GM23338 (cell line): ENCODE data around the gene MED14. TPM values are rescaled to one million over a fixed set of nuclear protein-coding genes. Genes with fewer than 3 reads are reported as not detected.

ENCODE experiments used
- ATAC-seq: fragments of 200-7000 bp; cut with Tn5 transposase; 3 replicates; pipeline ENCODE4 v1.9.1; 2020
- DNase-seq: peaks from one replicate; pipeline ENCODE4 v3.0.0-alpha.2; 2015; ENCODE audit warnings: low spot score
- H2AFZ ChIP-seq: fragments of 200-600 bp; sonication (generic); 2 replicates; pipeline ENCODE4 v1.8.0; 2016; ENCODE audit warnings: antibody characterized with exemption, mild to moderate bottlenecking, moderate library complexity
- H3F3A ChIP-seq: fragments of 200-600 bp; sonication (generic); replicated peaks from 2 replicates; pipeline ENCODE4 v1.8.0; 2017; ENCODE audit warnings: antibody characterized with exemption, mixed run types, low read depth
- H3K27ac ChIP-seq: fragments of 200-600 bp; sonication (generic); 2 replicates; pipeline ENCODE4 v1.6.1; 2016; ENCODE audit warnings: low read depth
- H3K27me3 ChIP-seq: fragments of 200-600 bp; sonication (generic); 2 replicates; pipeline ENCODE4 v1.8.0; 2016; ENCODE audit warnings: mild to moderate bottlenecking, mixed run types, moderate library complexity; ENCODE audit not compliant: insufficient read depth
- H3K36me3 ChIP-seq: fragments of 200-600 bp; sonication (generic); 2 replicates; pipeline ENCODE4 v1.8.0; 2016; ENCODE audit warnings: mild to moderate bottlenecking; ENCODE audit not compliant: insufficient read depth
- H3K4me1 ChIP-seq: fragments of 200-600 bp; sonication (generic); 2 replicates; pipeline ENCODE4 v1.8.0; 2016; ENCODE audit warnings: mild to moderate bottlenecking, moderate library complexity; ENCODE audit not compliant: insufficient read depth
- H3K4me2 ChIP-seq: fragments of 200-600 bp; sonication (generic); 2 replicates; pipeline ENCODE4 v1.7.1; 2017; ENCODE audit warnings: mixed run types
- H3K4me3 ChIP-seq: fragments of 200-600 bp; sonication (generic); 2 replicates; pipeline ENCODE4 v1.6.1; 2016; ENCODE audit warnings: mixed run types
- H3K79me2 ChIP-seq: fragments of 200-600 bp; sonication (generic); replicated peaks from 2 replicates; pipeline ENCODE4 v1.8.0; 2017; ENCODE audit warnings: mild to moderate bottlenecking; ENCODE audit not compliant: insufficient read depth
- H3K9me2 ChIP-seq: fragments of 200-600 bp; sonication (generic); 2 replicates; pipeline ENCODE4 v1.8.0; 2017; ENCODE audit not compliant: insufficient read depth
- H4K20me1 ChIP-seq: fragments of 200-600 bp; sonication (generic); replicated peaks from 2 replicates; pipeline ENCODE4 v1.8.0; 2017; ENCODE audit warnings: mild to moderate bottlenecking; ENCODE audit not compliant: insufficient read depth
- H3K27ac Mint-ChIP-seq: 2 replicates; pipeline ENCODE4 v1.8.0; 2020; ENCODE audit warnings: inconsistent platforms, mild to moderate bottlenecking, moderate library complexity, mixed read lengths
- H3K27me3 Mint-ChIP-seq: 3 replicates; pipeline ENCODE4 v1.8.0; 2022; ENCODE audit warnings: low read depth, mild to moderate bottlenecking, moderate library complexity, mixed read lengths, inconsistent platforms; ENCODE audit not compliant: insufficient read depth, poor library complexity
- H3K36me3 Mint-ChIP-seq: 3 replicates; pipeline ENCODE4 v1.8.0; 2021; ENCODE audit warnings: low read depth, mild to moderate bottlenecking, inconsistent platforms, moderate library complexity, mixed read lengths
- H3K4me1 Mint-ChIP-seq: 3 replicates; pipeline ENCODE4 v1.8.0; 2020; ENCODE audit warnings: mild to moderate bottlenecking, inconsistent platforms, mixed read lengths
- H3K4me3 Mint-ChIP-seq: 3 replicates; pipeline ENCODE4 v1.8.0; 2021; ENCODE audit warnings: moderate library complexity, mild to moderate bottlenecking, inconsistent platforms, mixed read lengths
- H3K9me3 Mint-ChIP-seq: 3 replicates; pipeline ENCODE4 v1.8.0; 2020; ENCODE audit warnings: moderate library complexity, mild to moderate bottlenecking, inconsistent platforms, mixed read lengths
- CTCF ChIP-seq, 2 experiments: fragments of 200-600 bp in 1 of 2; sonication (generic) in 1 of 2; conservative IDR thresholded peaks; 2 replicates each; pipeline versions ENCODE4 v1.5.1 to v1.6.1; 2016 to 2017; ENCODE audit warnings: antibody characterized with exemption in 2 of 2, low read depth in 2 of 2, mild to moderate bottlenecking in 2 of 2, moderate library complexity in 1 of 2
- ETS1 ChIP-seq: IDR thresholded peaks from 2 replicates; pipeline ENCODE4 v1.6.1; 2016; ENCODE audit warnings: antibody characterized with exemption
- EZH2 ChIP-seq: fragments of 200-600 bp; sonication (generic); IDR thresholded peaks from one replicate; pipeline ENCODE4 v1.8.0; 2017; ENCODE audit warnings: antibody characterized with exemption, mild to moderate bottlenecking, low read depth; ENCODE audit not compliant: unreplicated experiment
- JUNB ChIP-seq: IDR thresholded peaks from one replicate; pipeline ENCODE4 v1.6.1; 2016; ENCODE audit warnings: antibody characterized with exemption; ENCODE audit not compliant: unreplicated experiment
- NANOG ChIP-seq: IDR thresholded peaks from 2 replicates; pipeline ENCODE4 v1.6.1; 2016; ENCODE audit warnings: antibody characterized with exemption, borderline replicate concordance
- REST ChIP-seq: IDR thresholded peaks from one replicate; pipeline ENCODE4 v1.6.1; 2018; ENCODE audit warnings: antibody characterized with exemption; ENCODE audit not compliant: unreplicated experiment
- ZNF114 ChIP-seq: fragments of 250-450 bp; sonication (Bioruptor Pico); IDR thresholded peaks from 2 replicates; pipeline ENCODE4 v1.5.0; 2020; ENCODE audit warnings: mild to moderate bottlenecking, moderate library complexity
- ZNF462 ChIP-seq: fragments of 250-450 bp; sonication (Bioruptor Pico); IDR thresholded peaks from 2 replicates; pipeline ENCODE4 v1.5.0; 2020; ENCODE audit warnings: mild to moderate bottlenecking, moderate library complexity
- polyA plus RNA-seq: library from polyadenylated mRNA; unstranded; fragments of >200 nt; fragmentation: Nextera tagmentation; extraction: Ambion mirVana; gene quantifications from 2 replicates; pipeline ENCODE4 v1.2.1, GENCODE V29; 2016
- total RNA-seq: library from RNA; depleted of rRNA; stranded (reverse); fragments of >200 nt; shearing (Covaris generic); gene quantifications from 2 replicates; pipeline ENCODE4 v1.2.3, GENCODE V29; 2014

The MED14 gene
- total and polyA plus RNA-seq, 2 experiments from 2014 or later = 29.8 to 99.3 TPM

GRCh38 chrX:40615976-40616375 is 119.4 kb downstream of the MED14 start:
- no peaks in the 10 kb centered on the region for H3K79me2 ChIP-seq
- H3K4me3 ChIP-seq = no peak overlapping the region
- H3K9me2 ChIP-seq = no peaks in the 10 kb centered on the region
- no peaks in the 10 kb centered on the region for H3K27me3 Mint-ChIP-seq
- DNase-seq (no peak), ATAC-seq (no peak)
- peaks cover 6% of the 10 kb centered on the region for H3F3A ChIP-seq
- no peaks in the 10 kb centered on the region for H4K20me1 ChIP-seq
- H3K27ac ChIP-seq = no peak overlapping the region
- H3K4me1 ChIP-seq = no peaks in the 10 kb centered on the region
- no peak for TF ChIP-seq CTCF (conservative IDR thresholded peaks at IDR 0.05; ENCODE audit: low read depth in 2 of 2)
- no peak for TF ChIP-seq JUNB
- no peak for TF ChIP-seq ZNF462 (CRISPR knock-in tag)
- no peak for TF ChIP-seq REST
- no peak for TF ChIP-seq EZH2
- TF ChIP-seq ZNF114 (CRISPR knock-in tag) = no peak
- TF ChIP-seq NANOG = no peak
- TF ChIP-seq ETS1 = no peak
- H3K27ac Mint-ChIP-seq = no peak overlapping the region
- peaks cover 3% of the 10 kb centered on the region; the same call in 1 of the 3 replicates for H3K4me1 Mint-ChIP-seq
- no peaks in the 10 kb centered on the region for H3K36me3 ChIP-seq
- H3K4me3 Mint-ChIP-seq = no peak overlapping the region
- no peaks in the 10 kb centered on the region for H3K36me3 Mint-ChIP-seq
- no peaks in the 10 kb centered on the region for H3K9me3 Mint-ChIP-seq
- no peak overlapping the region for H3K4me2 ChIP-seq
- H2AFZ ChIP-seq = no peak overlapping the region
- H3K27me3 ChIP-seq = no peaks in the 10 kb centered on the region
